H1 (cell line): ENCODE measurements around the gene CMBL.

Experiments used
- ASH2L ChIP-seq: fragments of 200-600, 300-600 bp; sonication (generic); IDR thresholded peaks from one replicate; pipeline ENCODE4 v1.7.1; 2017; ENCODE audit warnings: low read length
- ATF3 ChIP-seq: IDR thresholded peaks from 2 replicates; pipeline ENCODE4 v1.6.1; 2011; ENCODE audit warnings: low read depth, mild to moderate bottlenecking, low read length; ENCODE audit not compliant: insufficient read depth
- CBX8 ChIP-seq: fragments of 300-800, 300-1000 bp; sonication (generic); IDR thresholded peaks from 2 replicates; pipeline ENCODE4 v1.7.1; 2016; ENCODE audit warnings: low read depth, low read length, borderline replicate concordance
- EZH2 ChIP-seq: fragments of 200-600 bp; sonication (generic); IDR thresholded peaks from 2 replicates; pipeline ENCODE4 v1.7.1; 2012; ENCODE audit warnings: low read depth, mild to moderate bottlenecking, moderate library complexity, low read length, inconsistent platforms; ENCODE audit not compliant: severe bottlenecking
- FOSL1 ChIP-seq: IDR thresholded peaks from 2 replicates; pipeline ENCODE4 v1.6.1; 2011; ENCODE audit warnings: mild to moderate bottlenecking, low read depth, low read length, moderate library complexity; ENCODE audit not compliant: insufficient read depth
- POLR2A ChIP-seq, 2 experiments: IDR thresholded peaks; 1 replicate in 1 of 2; 2 replicates in 1 of 2; pipeline ENCODE4 v1.6.1; 2011; ENCODE audit warnings: low read depth in 2 of 2, low read length in 2 of 2, mild to moderate bottlenecking in 2 of 2; ENCODE audit errors: control extremely low read depth in 1 of 2
- RAD21 ChIP-seq, 2 experiments: IDR thresholded peaks in 1 of 2; conservative IDR thresholded peaks in 1 of 2; 2 replicates each; pipeline ENCODE4 v1.6.1; 2011; ENCODE audit warnings: low read depth in 2 of 2, low read length in 2 of 2, improper control_type of control experiment in 1 of 2, inconsistent platforms in 1 of 2, mild to moderate bottlenecking in 1 of 2, moderate library complexity in 1 of 2
- SP2 ChIP-seq: IDR thresholded peaks from 2 replicates; pipeline ENCODE4 v1.6.1; 2012; ENCODE audit warnings: mild to moderate bottlenecking, low read length, inconsistent platforms
- TCF12 ChIP-seq: IDR thresholded peaks from 2 replicates; pipeline ENCODE4 v1.6.1; 2011; ENCODE audit warnings: low read depth, mild to moderate bottlenecking, low read length
- USF2 ChIP-seq: IDR thresholded peaks from 2 replicates; pipeline ENCODE4 v1.6.1; 2011; ENCODE audit warnings: low read length, improper control_type of control experiment
- TF ChIP-seq, protein P1 (sequence below), 3 experiments: IDR thresholded peaks; 1 replicate in 2 of 3; 2 replicates in 1 of 3; pipeline versions ENCODE4 v1.5.1 to v1.6.1; 2011; ENCODE audit warnings: low read length in 3 of 3, mild to moderate bottlenecking in 3 of 3, inconsistent platforms in 2 of 3, low read depth in 1 of 3, moderate library complexity in 1 of 3; ENCODE audit not compliant: insufficient read depth in 1 of 3; ENCODE audit errors: control extremely low read depth in 1 of 3

GRCh38 chr5:10315201-10315600, 7.5 kb upstream of the CMBL start:
- TF ChIP-seq POLR2A (IDR thresholded peaks at IDR 0.05; ENCODE audit: control extremely low read depth in 1 of 2, low read depth in 2 of 2, low read length in 2 of 2) (no peak), ATF3 (no peak), SP2 (no peak), EZH2 (no peak), ASH2L (no peak), RAD21 (IDR thresholded peaks at IDR 0.05 in 1 of 2, conservative IDR thresholded peaks at IDR 0.05 in 1 of 2; ENCODE audit: low read depth in 2 of 2, low read length in 2 of 2) (no peak), USF2 (no peak), TCF12 (no peak), FOSL1 (no peak), CBX8 (no peak)
- TF ChIP-seq, protein P1, sequence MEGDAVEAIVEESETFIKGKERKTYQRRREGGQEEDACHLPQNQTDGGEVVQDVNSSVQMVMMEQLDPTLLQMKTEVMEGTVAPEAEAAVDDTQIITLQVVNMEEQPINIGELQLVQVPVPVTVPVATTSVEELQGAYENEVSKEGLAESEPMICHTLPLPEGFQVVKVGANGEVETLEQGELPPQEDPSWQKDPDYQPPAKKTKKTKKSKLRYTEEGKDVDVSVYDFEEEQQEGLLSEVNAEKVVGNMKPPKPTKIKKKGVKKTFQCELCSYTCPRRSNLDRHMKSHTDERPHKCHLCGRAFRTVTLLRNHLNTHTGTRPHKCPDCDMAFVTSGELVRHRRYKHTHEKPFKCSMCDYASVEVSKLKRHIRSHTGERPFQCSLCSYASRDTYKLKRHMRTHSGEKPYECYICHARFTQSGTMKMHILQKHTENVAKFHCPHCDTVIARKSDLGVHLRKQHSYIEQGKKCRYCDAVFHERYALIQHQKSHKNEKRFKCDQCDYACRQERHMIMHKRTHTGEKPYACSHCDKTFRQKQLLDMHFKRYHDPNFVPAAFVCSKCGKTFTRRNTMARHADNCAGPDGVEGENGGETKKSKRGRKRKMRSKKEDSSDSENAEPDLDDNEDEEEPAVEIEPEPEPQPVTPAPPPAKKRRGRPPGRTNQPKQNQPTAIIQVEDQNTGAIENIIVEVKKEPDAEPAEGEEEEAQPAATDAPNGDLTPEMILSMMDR (IDR thresholded peaks at IDR 0.05; ENCODE audit: control extremely low read depth in 1 of 3, insufficient read depth in 1 of 3, low read depth in 1 of 3, low read length in 3 of 3) = no peak
